Brain microvascular endothelial cell (primary cell): ENCODE measurements around the gene PTPRU.

Experiments
- DNase-seq: peaks from one replicate; pipeline ENCODE4 v3.0.0-alpha.2; 2020
- H3K27ac ChIP-seq: fragments of 250-450 bp; sonication (Bioruptor Pico); 2 replicates; pipeline ENCODE4 v1.5.1; 2020; ENCODE audit warnings: mild to moderate bottlenecking, moderate library complexity
- H3K27me3 ChIP-seq: fragments of 250-450 bp; sonication (Bioruptor Pico); replicated peaks from 2 replicates; pipeline ENCODE4 v1.5.1; 2020; ENCODE audit warnings: mild to moderate bottlenecking
- H3K36me3 ChIP-seq: fragments of 250-450 bp; sonication (Bioruptor Pico); replicated peaks from 2 replicates; pipeline ENCODE4 v1.5.1; 2020; ENCODE audit warnings: mild to moderate bottlenecking
- H3K4me3 ChIP-seq: 2 replicates; pipeline ENCODE4 v1.5.1; 2011; ENCODE audit warnings: low read depth, mild to moderate bottlenecking, control low read depth, low read length, moderate library complexity
- in situ Hi-C: cut with HindIII; loops from 2 replicates; pipeline ENCODE4 v1.10.0; 2017; ENCODE audit warnings: low sequenced_read_pairs, low pct_ligation_motif_present
- TF ChIP-seq, protein P1 (sequence below): IDR thresholded peaks from 2 replicates; pipeline ENCODE4 v1.5.1; 2011; ENCODE audit warnings: low read depth, mild to moderate bottlenecking, moderate library complexity, low read length, control low read depth, inconsistent platforms; ENCODE audit errors: missing control alignments

PTPRU gene

DNA sequence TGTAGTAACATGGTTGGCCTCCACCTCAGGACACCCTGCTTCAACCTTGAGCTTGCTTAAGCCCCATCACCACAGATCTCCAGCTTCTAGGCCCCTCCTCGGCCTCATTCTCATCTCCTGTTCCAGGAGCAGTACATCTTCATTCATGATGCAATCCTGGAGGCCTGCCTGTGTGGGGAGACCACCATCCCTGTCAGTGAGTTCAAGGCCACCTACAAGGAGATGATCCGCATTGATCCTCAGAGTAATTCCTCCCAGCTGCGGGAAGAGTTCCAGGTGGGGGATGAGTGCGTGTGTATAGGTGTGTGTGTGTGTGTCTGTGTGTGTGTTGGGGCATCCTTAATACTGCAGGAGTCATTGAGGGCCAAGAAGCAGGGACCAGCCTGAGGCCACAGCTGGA is 79.6 kb downstream of the PTPRU start:
- Histone ChIP-seq H3K27ac (no peak overlapping the region), H3K4me3 (no peak overlapping the region), H3K36me3 (no peaks in the 10 kb centered on the region), H3K27me3 (no peaks in the 10 kb centered on the region)
- in situ Hi-C loops, result no loop called here
- DNase-seq, result no peak
- TF ChIP-seq, protein P1, sequence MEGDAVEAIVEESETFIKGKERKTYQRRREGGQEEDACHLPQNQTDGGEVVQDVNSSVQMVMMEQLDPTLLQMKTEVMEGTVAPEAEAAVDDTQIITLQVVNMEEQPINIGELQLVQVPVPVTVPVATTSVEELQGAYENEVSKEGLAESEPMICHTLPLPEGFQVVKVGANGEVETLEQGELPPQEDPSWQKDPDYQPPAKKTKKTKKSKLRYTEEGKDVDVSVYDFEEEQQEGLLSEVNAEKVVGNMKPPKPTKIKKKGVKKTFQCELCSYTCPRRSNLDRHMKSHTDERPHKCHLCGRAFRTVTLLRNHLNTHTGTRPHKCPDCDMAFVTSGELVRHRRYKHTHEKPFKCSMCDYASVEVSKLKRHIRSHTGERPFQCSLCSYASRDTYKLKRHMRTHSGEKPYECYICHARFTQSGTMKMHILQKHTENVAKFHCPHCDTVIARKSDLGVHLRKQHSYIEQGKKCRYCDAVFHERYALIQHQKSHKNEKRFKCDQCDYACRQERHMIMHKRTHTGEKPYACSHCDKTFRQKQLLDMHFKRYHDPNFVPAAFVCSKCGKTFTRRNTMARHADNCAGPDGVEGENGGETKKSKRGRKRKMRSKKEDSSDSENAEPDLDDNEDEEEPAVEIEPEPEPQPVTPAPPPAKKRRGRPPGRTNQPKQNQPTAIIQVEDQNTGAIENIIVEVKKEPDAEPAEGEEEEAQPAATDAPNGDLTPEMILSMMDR, result no peak

DNA sequence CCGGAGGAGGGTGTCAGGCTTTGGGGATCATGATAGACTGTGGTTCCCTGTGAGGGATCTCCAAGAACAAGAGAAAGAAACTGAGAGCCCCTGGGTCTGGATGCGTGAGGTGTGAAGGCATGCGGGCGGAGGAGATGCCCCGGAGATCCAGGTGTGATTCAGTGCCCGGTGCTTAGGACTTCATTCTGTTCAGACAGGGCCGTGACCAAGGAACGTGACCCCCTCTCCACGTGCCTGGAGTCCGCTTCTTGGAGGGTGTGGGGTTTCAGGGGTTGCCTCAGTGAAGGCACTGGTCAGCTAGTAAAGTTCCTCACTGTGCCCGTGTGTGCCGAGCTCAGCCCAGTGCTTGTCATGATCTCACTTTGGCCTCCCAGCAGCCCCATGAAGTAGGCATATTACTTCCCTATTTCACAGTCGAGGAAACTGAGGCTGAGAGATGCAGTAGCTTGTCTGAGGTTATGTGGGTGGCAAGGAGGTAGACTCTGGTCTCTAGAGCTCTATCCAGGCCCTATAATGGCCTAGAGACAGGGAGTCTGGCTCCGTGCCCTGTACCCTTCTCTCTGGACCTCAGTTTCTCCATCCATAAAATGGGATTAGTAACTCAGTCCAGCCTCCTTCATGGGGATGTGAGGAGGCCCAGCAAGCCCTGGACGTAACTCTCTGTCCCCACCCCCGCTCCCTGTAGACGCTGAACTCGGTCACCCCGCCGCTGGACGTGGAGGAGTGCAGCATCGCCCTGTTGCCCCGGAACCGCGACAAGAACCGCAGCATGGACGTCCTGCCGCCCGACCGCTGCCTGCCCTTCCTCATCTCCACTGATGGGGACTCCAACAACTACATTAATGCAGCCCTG is 81.0 kb downstream of the PTPRU start:
- no peak for DNase-seq
- in situ Hi-C loops, result no loop called here
- TF ChIP-seq, protein P1, result no peak

DNA sequence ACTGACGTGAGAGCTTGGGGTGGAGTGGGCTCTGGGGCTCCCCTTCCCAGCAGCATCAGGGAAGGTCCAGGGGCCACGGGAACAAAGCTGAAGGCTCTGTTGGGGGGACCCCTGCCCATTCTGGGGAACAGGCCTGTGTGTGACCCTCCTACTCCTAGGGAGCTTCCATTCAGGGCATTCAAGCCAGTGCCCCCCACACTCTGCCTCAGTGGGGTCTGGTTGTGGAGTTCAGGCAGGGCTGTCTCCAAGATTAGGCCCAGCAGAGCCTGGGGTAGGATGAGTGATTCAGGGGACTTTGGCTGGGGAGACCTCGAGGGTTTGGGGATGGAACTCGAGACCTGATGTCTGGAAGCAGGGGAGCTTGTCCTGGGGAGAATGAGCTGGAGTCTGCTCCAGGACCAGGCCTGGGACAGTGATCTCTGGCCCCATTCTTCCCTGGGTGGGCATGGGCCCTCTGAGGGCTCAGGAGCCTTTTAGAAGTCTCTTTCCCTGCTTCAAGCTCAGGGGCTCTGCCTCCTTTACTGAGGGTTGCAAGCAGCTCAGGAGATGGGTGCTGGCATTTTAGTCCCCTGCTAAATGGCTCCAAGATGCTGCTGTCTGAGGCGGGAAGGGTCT is 81.7 kb downstream of the PTPRU start:
- no peak overlapping the region for H3K4me3 ChIP-seq
- H3K27me3 ChIP-seq, result no peaks in the 10 kb centered on the region
- no peak overlapping the region for H3K27ac ChIP-seq
- in situ Hi-C loops, result no loop called here
- H3K36me3 ChIP-seq, result no peaks in the 10 kb centered on the region
- DNase-seq, result no peak
- TF ChIP-seq, protein P1, result no peak

More for the DNA sequence above, 81.0 kb downstream of the PTPRU start:
- Histone ChIP-seq H3K4me3 (no peak overlapping the region), H3K27ac (no peak overlapping the region), H3K36me3 (no peaks in the 10 kb centered on the region), H3K27me3 (no peaks in the 10 kb centered on the region)

DNA sequence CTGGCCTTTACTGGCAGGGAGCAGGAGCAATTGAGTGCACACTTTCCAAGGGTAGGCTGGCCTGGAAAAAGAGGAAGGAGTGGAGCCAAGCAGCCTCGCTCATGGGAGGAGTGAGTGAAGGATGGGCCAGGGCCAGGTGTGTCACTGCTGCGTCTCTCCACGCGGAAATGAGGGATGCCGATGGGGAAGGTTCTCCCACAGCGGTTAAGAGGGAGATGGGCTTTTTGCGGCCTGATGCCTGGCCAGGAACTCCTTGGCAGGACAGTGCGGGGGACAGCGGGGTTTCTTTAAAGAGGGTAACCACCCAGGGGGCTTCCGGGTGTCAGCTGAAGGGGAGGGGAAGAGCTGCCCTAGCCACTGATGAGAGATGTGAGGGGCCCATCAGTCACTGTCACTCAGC is 82.4 kb downstream of the PTPRU start:
- Histone ChIP-seq H3K27ac (no peak overlapping the region), H3K36me3 (no peaks in the 10 kb centered on the region), H3K27me3 (no peaks in the 10 kb centered on the region), H3K4me3 (no peak overlapping the region)
- TF ChIP-seq, protein P1, result no peak
- no peak for DNase-seq
- in situ Hi-C loops, result no loop called here

DNA sequence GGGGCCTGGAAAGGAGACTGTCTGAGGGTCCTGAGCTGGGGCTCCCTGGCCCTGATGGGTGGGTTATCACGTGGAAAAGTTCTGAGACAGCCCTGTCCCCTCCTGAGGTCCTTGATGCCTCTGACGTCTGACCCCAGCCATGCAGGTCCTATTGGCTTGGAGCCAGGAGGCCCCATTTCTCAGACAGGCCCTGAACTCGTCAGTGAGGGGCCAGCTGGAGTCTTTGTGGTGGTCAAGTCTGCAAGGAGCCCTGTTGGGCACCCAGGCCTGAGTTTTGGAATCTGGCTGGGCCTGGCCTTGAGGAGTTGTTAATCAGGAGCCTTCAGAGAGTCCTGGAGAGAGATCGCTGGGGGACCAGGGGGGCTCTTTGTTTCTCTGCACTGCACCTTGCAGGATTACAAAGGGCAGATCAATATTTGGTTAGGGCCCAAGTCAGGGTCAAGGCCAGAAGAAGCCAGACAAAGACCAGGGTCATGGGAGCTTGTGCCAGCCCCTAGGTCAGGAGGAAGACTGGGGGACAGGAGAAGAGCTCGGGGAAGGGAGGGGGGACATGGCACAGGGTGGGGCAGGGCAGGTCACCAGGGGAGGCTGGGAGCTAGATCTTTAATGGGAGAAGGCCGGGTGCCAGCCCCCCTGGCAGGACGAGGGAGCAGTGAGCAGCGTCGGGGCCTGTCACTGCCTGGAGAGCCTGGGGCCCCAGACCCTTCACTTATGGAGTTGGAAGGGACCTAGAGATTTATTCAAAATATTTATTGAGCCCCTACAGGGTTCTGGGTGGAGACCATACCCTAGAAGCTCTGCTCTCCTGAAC is 83.2 kb downstream of the PTPRU start:
- no peak overlapping the region for H3K4me3 ChIP-seq
- H3K36me3 ChIP-seq, result no peaks in the 10 kb centered on the region
- H3K27me3 ChIP-seq, result no peaks in the 10 kb centered on the region
- H3K27ac ChIP-seq, result no peak overlapping the region
- TF ChIP-seq, protein P1, result no peak
- in situ Hi-C loops, result no loop called here
- no peak for DNase-seq
